Hepatocyte (in vitro differentiated cells): ENCODE data around the gene NAA15.

Source experiments
- CTCF ChIP-seq: fragments of 200-600 bp; sonication (generic); IDR thresholded peaks from 2 replicates; pipeline ENCODE4 v1.5.1; 2016; ENCODE audit warnings: antibody characterized with exemption, mild to moderate bottlenecking; ENCODE audit not compliant: poor library complexity
- EZH2 ChIP-seq: fragments of 200-600 bp; sonication (generic); IDR thresholded peaks from 2 replicates; pipeline ENCODE4 v1.6.1; 2016; ENCODE audit warnings: antibody characterized with exemption, mild to moderate bottlenecking, borderline replicate concordance

GRCh38 chr4:139253713-139254112, 47.6 kb upstream of the NAA15 start:
- no peak for TF ChIP-seq CTCF
- TF ChIP-seq EZH2: no peak
